HEK293T (cell line): ENCODE results near the gene RBMS1.

Experiments
- CTCF ChIA-PET: fragments of 350-600 bp; formaldehyde crosslinking; extraction: SDS; loops from one replicate; lab custom pipeline; 2021; ENCODE audit warnings: antibody characterized with exemption, inconsistent platforms; lab: Yijun Ruan, JAX
- POLR2A ChIA-PET: fragments of 350-600 bp; formaldehyde crosslinking; extraction: SDS; loops from one replicate; lab custom pipeline; 2020; ENCODE audit warnings: antibody characterized with exemption, inconsistent platforms; lab: Yijun Ruan, JAX
- DNase-seq: peaks from one replicate; pipeline ENCODE4 v3.0.0; 2012; ENCODE audit warnings: mixed read lengths; ENCODE audit errors: extremely low spot score
- ARNT ChIP-seq: fragments of 450-650 bp; IDR thresholded peaks from 2 replicates; pipeline ENCODE4 v1.6.1; 2017; ENCODE audit warnings: mild to moderate bottlenecking
- BHLHE40 ChIP-seq: fragments of 450-650 bp; IDR thresholded peaks from 2 replicates; pipeline ENCODE4 v1.6.1; 2016; ENCODE audit warnings: mild to moderate bottlenecking, moderate library complexity, borderline replicate concordance
- CTBP1 ChIP-seq: fragments of 450-650 bp; IDR thresholded peaks from 2 replicates; pipeline ENCODE4 v1.6.1; 2016; ENCODE audit warnings: borderline replicate concordance
- ELF4 ChIP-seq: fragments of 450-650 bp; IDR thresholded peaks from 2 replicates; pipeline ENCODE4 v1.6.1; 2017; ENCODE audit warnings: antibody characterized with exemption
- FOXA1 ChIP-seq: fragments of 450-650 bp; IDR thresholded peaks from 2 replicates; pipeline ENCODE4 v1.6.1; 2016; ENCODE audit warnings: mild to moderate bottlenecking
- FOXK2 ChIP-seq: fragments of 450-650 bp; IDR thresholded peaks from 2 replicates; pipeline ENCODE4 v1.6.1; 2016; ENCODE audit warnings: mild to moderate bottlenecking
- FOXM1 ChIP-seq: fragments of 450-650 bp; IDR thresholded peaks from 2 replicates; pipeline ENCODE4 v1.6.1; 2017; ENCODE audit warnings: mild to moderate bottlenecking, borderline replicate concordance
- HDGF ChIP-seq: fragments of 450-650 bp; IDR thresholded peaks from 2 replicates; pipeline ENCODE4 v1.6.1; 2017; ENCODE audit warnings: antibody characterized with exemption, borderline replicate concordance
- L3MBTL2 ChIP-seq: fragments of 450-650 bp; conservative IDR thresholded peaks from 2 replicates; pipeline ENCODE4 v1.6.1; 2016; ENCODE audit warnings: mild to moderate bottlenecking
- LEF1 ChIP-seq: fragments of 450-650 bp; IDR thresholded peaks from 2 replicates; pipeline ENCODE4 v1.6.1; 2017; ENCODE audit warnings: mild to moderate bottlenecking, borderline replicate concordance
- NFRKB ChIP-seq: fragments of 450-650 bp; IDR thresholded peaks from 2 replicates; pipeline ENCODE4 v1.6.1; 2016; ENCODE audit warnings: mild to moderate bottlenecking, moderate library complexity
- SP1 ChIP-seq: fragments of 450-650 bp; IDR thresholded peaks from 2 replicates; pipeline ENCODE4 v1.6.1; 2017
- SUZ12 ChIP-seq: fragments of 450-650 bp; IDR thresholded peaks from 2 replicates; pipeline ENCODE4 v1.6.1; 2016; ENCODE audit warnings: mild to moderate bottlenecking
- TARDBP ChIP-seq: fragments of 450-650 bp; IDR thresholded peaks from 2 replicates; pipeline ENCODE4 v1.6.1; 2016
- ZNF384 ChIP-seq: fragments of 450-650 bp; IDR thresholded peaks from 2 replicates; pipeline ENCODE4 v1.6.1; 2016
- TF ChIP-seq, protein P1 (sequence below): fragments of 450-650 bp; IDR thresholded peaks from 2 replicates; pipeline ENCODE4 v1.6.1; 2016

The RBMS1 gene

DNA sequence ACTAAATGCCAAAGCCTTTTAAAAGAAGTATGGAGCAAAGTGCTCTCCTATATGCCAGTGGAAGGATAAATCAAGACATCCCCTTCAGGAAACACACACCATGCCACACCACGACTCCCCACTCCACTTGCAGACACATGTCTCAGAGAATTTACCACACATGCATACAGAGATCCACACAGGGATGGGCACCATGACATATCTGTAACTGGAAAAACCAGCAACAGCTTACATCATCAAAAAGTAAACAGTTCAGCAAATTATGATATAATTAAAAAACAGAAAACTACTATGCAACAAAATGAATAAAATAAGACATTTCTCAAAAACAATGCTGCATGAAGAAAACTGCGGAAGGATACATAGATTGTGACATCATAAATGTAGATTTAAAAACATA lies 29.6 kb downstream of the RBMS1 start:
- ChIA-PET POLR2A (no interaction called here), CTCF (no interaction called here)
- TF ChIP-seq ELF4 = no peak
- no peak for DNase-seq

DNA sequence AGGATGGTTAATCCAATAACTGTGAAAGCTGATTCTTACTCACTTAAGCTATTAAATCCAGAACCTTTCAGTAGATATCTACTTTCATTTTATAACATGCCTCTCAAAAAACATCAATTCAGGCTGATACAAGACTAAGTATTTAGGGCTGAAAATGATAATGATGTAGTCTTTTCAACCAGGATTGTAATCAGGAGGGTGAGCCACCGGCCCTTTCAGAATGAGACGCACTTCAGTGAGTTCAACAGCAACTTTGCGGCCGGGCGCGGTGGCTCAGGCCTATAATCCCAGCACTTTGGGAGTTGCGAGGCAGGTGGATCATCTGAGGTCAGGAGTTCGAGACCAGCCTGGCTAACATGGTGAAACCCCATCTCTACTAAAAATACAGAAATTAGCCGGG lies 30.4 kb downstream of the RBMS1 start:
- ChIA-PET CTCF (no interaction called here), POLR2A (no interaction called here)
- no peak for TF ChIP-seq ARNT
- TF ChIP-seq, protein P1, sequence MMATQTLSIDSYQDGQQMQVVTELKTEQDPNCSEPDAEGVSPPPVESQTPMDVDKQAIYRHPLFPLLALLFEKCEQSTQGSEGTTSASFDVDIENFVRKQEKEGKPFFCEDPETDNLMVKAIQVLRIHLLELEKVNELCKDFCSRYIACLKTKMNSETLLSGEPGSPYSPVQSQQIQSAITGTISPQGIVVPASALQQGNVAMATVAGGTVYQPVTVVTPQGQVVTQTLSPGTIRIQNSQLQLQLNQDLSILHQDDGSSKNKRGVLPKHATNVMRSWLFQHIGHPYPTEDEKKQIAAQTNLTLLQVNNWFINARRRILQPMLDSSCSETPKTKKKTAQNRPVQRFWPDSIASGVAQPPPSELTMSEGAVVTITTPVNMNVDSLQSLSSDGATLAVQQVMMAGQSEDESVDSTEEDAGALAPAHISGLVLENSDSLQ = no peak
- no peak for TF ChIP-seq SUZ12
- no peak for TF ChIP-seq LEF1
- TF ChIP-seq ELF4 = no peak
- TF ChIP-seq FOXM1 = no peak
- TF ChIP-seq FOXA1 = no peak
- TF ChIP-seq CTBP1 = no peak
- TF ChIP-seq FOXK2 = no peak
- no peak for TF ChIP-seq ZNF384
- no peak for TF ChIP-seq NFRKB
- TF ChIP-seq SP1 = no peak
- no peak for TF ChIP-seq TARDBP
- no peak for TF ChIP-seq L3MBTL2
- TF ChIP-seq BHLHE40 = no peak
- no peak for DNase-seq

DNA sequence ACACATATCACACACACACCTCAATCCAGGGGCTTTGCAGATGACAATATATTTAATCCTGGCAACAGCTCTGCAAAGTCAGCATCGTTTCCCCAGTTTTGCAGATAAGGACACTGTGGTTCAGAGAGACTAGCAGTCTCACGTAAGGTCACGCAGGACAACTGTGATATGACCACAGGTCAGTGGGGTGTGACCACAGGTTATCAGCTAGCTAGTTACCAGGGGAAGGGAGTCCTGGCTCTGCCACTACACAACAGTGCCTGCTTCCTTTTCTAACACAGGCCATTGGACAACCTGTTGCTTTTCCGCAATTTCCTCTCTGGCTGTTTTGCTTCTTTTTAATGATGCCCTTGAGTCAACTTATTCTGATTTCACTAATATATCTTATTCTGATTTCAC lies 33.3 kb downstream of the RBMS1 start:
- no peak for TF ChIP-seq BHLHE40
- TF ChIP-seq, protein P1 = no peak
- TF ChIP-seq FOXK2 = no peak
- TF ChIP-seq FOXM1 = no peak
- no peak for TF ChIP-seq SUZ12
- TF ChIP-seq TARDBP = no peak
- no peak for TF ChIP-seq ELF4
- TF ChIP-seq ARNT = no peak
- no peak for TF ChIP-seq SP1
- TF ChIP-seq NFRKB = no peak
- TF ChIP-seq LEF1 = no peak
- TF ChIP-seq HDGF = no peak
- TF ChIP-seq CTBP1 = no peak
- no peak for TF ChIP-seq FOXA1
- TF ChIP-seq L3MBTL2 = no peak
- no peak for TF ChIP-seq ZNF384
- CTCF ChIA-PET = no interaction called here
- no peak for DNase-seq
- POLR2A ChIA-PET = no interaction called here

DNA sequence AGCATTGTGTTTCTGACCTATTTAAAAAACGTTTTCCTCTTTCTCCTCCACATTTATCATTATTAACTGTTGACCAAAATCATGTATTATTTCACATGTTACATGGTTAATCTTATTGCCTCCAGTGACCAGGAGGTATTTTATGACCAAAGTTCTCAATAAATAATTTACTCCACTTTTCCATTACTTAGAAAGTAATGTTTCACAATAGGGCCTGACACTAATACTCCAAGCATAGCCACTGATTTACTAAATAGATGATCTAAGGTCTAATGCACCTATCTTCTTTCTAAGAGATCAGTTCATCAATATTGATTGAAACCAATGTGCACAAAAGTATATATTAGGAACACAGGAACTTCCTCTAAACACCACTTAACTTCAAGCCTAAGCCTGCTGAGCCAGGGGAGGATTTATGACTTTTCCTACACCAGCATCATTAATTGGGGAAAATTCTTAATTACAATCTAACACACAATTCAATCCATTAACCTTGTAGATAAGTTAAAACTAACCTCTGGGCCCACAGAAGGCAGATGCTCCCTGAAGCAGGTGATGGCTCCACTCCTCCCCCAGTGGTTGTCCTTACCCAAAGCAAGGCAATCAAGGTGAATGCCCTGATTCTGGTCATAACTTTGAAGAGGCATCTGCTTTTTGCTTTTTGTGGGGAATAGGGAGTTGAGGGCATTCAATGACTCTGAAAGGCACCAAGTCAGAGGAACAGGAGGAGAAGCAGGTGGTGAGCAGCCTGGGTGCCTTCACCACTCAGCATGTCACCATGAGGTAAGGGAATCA lies 33.9 kb downstream of the RBMS1 start:
- DNase-seq = no peak
- TF ChIP-seq HDGF = no peak
- TF ChIP-seq ZNF384 = no peak
- TF ChIP-seq ARNT = no peak
- TF ChIP-seq LEF1 = no peak
- no peak for TF ChIP-seq FOXA1
- no peak for TF ChIP-seq FOXK2
- TF ChIP-seq ELF4 = no peak
- no peak for TF ChIP-seq SUZ12
- no peak for TF ChIP-seq FOXM1
- TF ChIP-seq NFRKB = no peak
- TF ChIP-seq CTBP1 = no peak
- TF ChIP-seq TARDBP = no peak
- TF ChIP-seq, protein P1 = no peak
- no peak for TF ChIP-seq L3MBTL2
- TF ChIP-seq BHLHE40 = no peak
- TF ChIP-seq SP1 = no peak
- POLR2A ChIA-PET = no interaction called here
- CTCF ChIA-PET = no interaction called here

DNA sequence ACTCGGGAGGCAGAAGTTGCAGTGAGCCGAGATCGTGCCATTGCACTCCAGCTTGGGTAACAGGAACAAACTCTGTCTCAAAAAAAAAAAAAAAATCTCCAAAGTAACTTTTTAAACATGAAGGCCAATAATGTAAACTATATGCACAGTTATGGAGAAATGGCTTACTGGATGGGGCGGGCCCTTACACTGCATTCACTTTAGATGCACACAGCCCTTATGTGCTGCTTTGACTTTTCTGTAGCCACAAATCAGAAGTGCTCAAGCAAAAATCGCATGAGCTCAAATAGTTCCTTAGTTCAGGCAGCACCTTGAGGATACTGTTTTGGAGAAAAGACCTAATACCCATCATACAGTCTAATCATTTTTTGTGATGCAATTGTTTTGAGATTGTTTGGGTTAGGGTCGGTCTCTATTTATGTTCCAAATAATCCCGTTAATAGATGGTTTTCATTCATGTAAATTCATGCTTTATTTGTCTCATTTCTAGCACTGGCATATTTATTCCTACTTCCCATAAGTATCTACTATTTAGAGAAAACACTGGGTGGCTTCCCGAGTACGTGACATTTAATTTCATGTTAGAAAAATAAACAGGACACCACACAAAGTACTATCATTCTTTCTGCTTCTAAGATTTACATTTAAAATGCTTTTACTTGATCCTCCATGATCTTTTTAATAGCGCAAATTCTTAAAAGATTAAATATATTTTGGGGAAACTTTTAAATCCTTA lies 34.7 kb downstream of the RBMS1 start:
- POLR2A ChIA-PET = no interaction called here
- CTCF ChIA-PET = interaction anchor here (0.6 kb wide), 1 partner anchor 53 kb away, joined by 3 read pairs; no protein-coding TSS in a partner anchor
- TF ChIP-seq BHLHE40 (no peak), NFRKB (no peak), ELF4 (no peak), SUZ12 (no peak), ZNF384 (no peak), HDGF (no peak), CTBP1 (no peak)
- DNase-seq = no peak

DNA sequence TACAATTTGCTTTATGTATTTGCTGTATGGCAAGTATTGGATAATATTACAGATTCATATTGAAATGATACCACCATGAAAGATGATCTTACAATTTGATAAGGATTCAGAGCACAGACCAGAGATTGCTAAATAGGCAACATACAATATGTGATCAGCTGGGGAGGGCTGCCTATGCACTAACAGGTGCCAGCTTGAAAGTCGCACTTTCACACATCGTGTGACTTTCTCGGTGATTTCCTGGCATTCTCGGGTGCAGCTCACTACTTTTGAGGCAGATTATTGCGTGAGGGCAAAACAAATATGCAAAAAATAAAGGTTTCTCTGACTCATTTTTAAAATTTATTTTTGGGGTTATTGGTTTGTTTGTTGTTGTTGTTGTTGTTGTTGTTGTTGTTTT lies 36.0 kb downstream of the RBMS1 start:
- DNase-seq = no peak
- TF ChIP-seq ARNT (no peak), FOXM1 (no peak), BHLHE40 (no peak), CTBP1 (no peak), SP1 (no peak), SUZ12 (no peak), ZNF384 (no peak)
- CTCF ChIA-PET = no interaction called here
- POLR2A ChIA-PET = no interaction called here
